HepG2 (cell line): ENCODE data around the gene PCDHB11. TPM values are rescaled to one million over a fixed set of nuclear protein-coding genes. Genes with fewer than 3 reads are reported as not detected.
A peak's percentile ranks its signal among the peaks of the same experiment; 100 is the strongest.
"Not testable (repeated sequence)": the region's sequence is repeated elsewhere in the genome, so short reads cannot be mapped to it uniquely, and the experiment has no call there.

Source experiments
- ATAC-seq: fragments of 200-7000 bp; cut with Tn5 transposase; 3 replicates; pipeline ENCODE4 v1.9.1; 2020; ENCODE audit warnings: mild to moderate bottlenecking, moderate library complexity
- BruUV-seq: library from RNA; stranded (reverse); fragments of 400-500 nt; replicated peaks from 2 replicates; lab custom pipeline; 2021; lab: Mats Ljungman, UMichigan
- CTCF ChIA-PET: fragments of 300-600 bp; formaldehyde crosslinking; extraction: SDS; loops from one replicate; lab custom pipeline; 2021; ENCODE audit warnings: low total read pairs, inconsistent platforms, low intra/inter-chr PET ratio; lab: Yijun Ruan, JAX
- POLR2A ChIA-PET: fragments of 350-600 bp; sonication (Branson Sonifier 250); formaldehyde crosslinking; loops from one replicate; lab custom pipeline; 2020; ENCODE audit warnings: antibody characterized with exemption, inconsistent platforms; lab: Yijun Ruan, JAX
- DNase-seq: peaks from one replicate; pipeline ENCODE4 v3.0.0-alpha.2; 2015; ENCODE audit warnings: low spot score
- FAIRE-seq: peaks from 3 replicates; lab custom pipeline; 2011; peaks lifted over from hg19 to GRCh38; lab: Jason Lieb, UNC
- H2AFZ ChIP-seq: one replicate; pipeline ENCODE4 v1.6.1; 2011; ENCODE audit warnings: low read length, inconsistent platforms
- H3K27ac ChIP-seq: fragments of 300-600 bp; 3 replicates; pipeline ENCODE4 v1.8.0; 2011; ENCODE audit warnings: mixed run types, mild to moderate bottlenecking, mixed read lengths, low read length, inconsistent platforms; ENCODE audit not compliant: insufficient read depth; ENCODE audit errors: extremely low read length
- H3K27me3 ChIP-seq, 2 experiments: fragments of 200-600 bp in 1 of 2; 2 replicates in 1 of 2; 3 replicates in 1 of 2; pipeline versions ENCODE4 v1.6.0 to v1.8.0; 2011; ENCODE audit warnings: low read length in 2 of 2, mild to moderate bottlenecking in 2 of 2, moderate library complexity in 2 of 2, inconsistent platforms in 1 of 2; ENCODE audit not compliant: insufficient read depth in 2 of 2, control insufficient read depth in 1 of 2
- H3K36me3 ChIP-seq, 2 experiments: fragments of 200-600 bp in 1 of 2; replicated peaks in 1 of 2; 2 replicates in 1 of 2; 3 replicates in 1 of 2; pipeline versions ENCODE4 v1.5.1 to v1.8.0; 2011; ENCODE audit warnings: low read length in 2 of 2, inconsistent platforms in 1 of 2; ENCODE audit not compliant: insufficient read depth in 2 of 2, control insufficient read depth in 1 of 2
- H3K4me1 ChIP-seq: 2 replicates; pipeline ENCODE4 v1.5.1; 2012; ENCODE audit warnings: low read length, inconsistent platforms; ENCODE audit not compliant: insufficient read depth
- H3K4me2 ChIP-seq: 2 replicates; pipeline ENCODE4 v1.6.0; 2011; ENCODE audit warnings: low read depth, low read length, inconsistent platforms
- H3K4me3 ChIP-seq, 3 experiments: fragments of 200-600 bp in 1 of 3; sonication (generic), shearing (Covaris generic) in 1 of 3; replicated peaks in 1 of 3; 2 replicates each; pipeline ENCODE4 v1.5.1; 2011 to 2016; ENCODE audit warnings: low read length in 3 of 3, inconsistent platforms in 2 of 3, low read depth in 2 of 3, mild to moderate bottlenecking in 2 of 3, control low read depth in 1 of 3, mixed read lengths in 1 of 3; ENCODE audit not compliant: insufficient read depth in 1 of 3
- H3K79me2 ChIP-seq: one replicate; pipeline ENCODE4 v1.6.1; 2011; ENCODE audit warnings: low read length, inconsistent platforms; ENCODE audit not compliant: insufficient read depth
- H3K9ac ChIP-seq: 2 replicates; pipeline ENCODE4 v1.6.0; 2011; ENCODE audit warnings: mild to moderate bottlenecking, low read depth, low read length, inconsistent platforms; ENCODE audit not compliant: insufficient read depth
- H3K9me3 ChIP-seq: 2 replicates; pipeline ENCODE4 v1.5.1; 2012; ENCODE audit warnings: mild to moderate bottlenecking, low read length
- H4K20me1 ChIP-seq: 2 replicates; pipeline ENCODE4 v1.6.0; 2011; ENCODE audit warnings: inconsistent platforms, mild to moderate bottlenecking, low read length, moderate library complexity; ENCODE audit not compliant: insufficient read depth
- MIER2 ChIP-seq: IDR thresholded peaks from 2 replicates; pipeline ENCODE4 v1.6.1; 2016; ENCODE audit warnings: missing biosample characterization, missing genetic modification reagents
- YY1 ChIP-seq: IDR thresholded peaks from 2 replicates; pipeline ENCODE4 v1.6.1; 2011; ENCODE audit warnings: low read length, low read depth, moderate library complexity, mild to moderate bottlenecking; ENCODE audit not compliant: insufficient read depth, insufficient replicate concordance
- ZFX ChIP-seq: sonication (generic); formaldehyde crosslinking; IDR thresholded peaks from 2 replicates; pipeline ENCODE4 v1.4.0; 2020; ENCODE audit warnings: mild to moderate bottlenecking, low read depth, missing genetic modification reagents, moderate library complexity
- ZZZ3 ChIP-seq: sonication (generic); formaldehyde crosslinking; IDR thresholded peaks from 2 replicates; pipeline ENCODE4 v1.4.0; 2020; ENCODE audit warnings: missing genetic modification reagents, mild to moderate bottlenecking, borderline replicate concordance
- WGBS: methylation state at CpG from one replicate; pipeline ENCODE4 v1.1.6; 2017; ENCODE audit warnings: low lambda C conversion rate; 5-methylcytosine and 5-hydroxymethylcytosine counted together
- in situ Hi-C: cut with HindIII; loops from 2 replicates; pipeline ENCODE4 v1.10.0; 2017; ENCODE audit warnings: low pct_unique_long_range_greater_than_20kb; ENCODE audit not compliant: extremely low pct_ligation_motif_present
- intact Hi-C: fragments of 100-400 bp; cut with micrococcal nuclease; formaldehyde crosslinking; loops from one replicate; pipeline ENCODE4 v1.10.0; 2022; ENCODE audit not compliant: unreplicated experiment
- polyA plus RNA-seq, 8 experiments: library from polyadenylated mRNA; depleted of rRNA in 3 of 8; stranded (reverse) in 7 of 8; unstranded in 1 of 8; fragments of >200 nt; fragmentation: Illumina TruSeq in 4 of 8; extraction: Trizol in 4 of 8; gene quantifications; 2 replicates each; pipeline versions ENCODE4 v1.2.1 to v1.2.3, GENCODE V29; 2011 to 2016; ENCODE audit warnings: low read depth in 4 of 8, missing spikeins in 1 of 8, mixed read lengths in 1 of 8; ENCODE audit not compliant: insufficient read depth in 1 of 8
- total RNA-seq, 5 experiments: library from RNA; depleted of rRNA; stranded (reverse); fragments of >200 nt; fragmentation: Illumina TruSeq; extraction: Trizol; gene quantifications; 2 replicates each; pipeline ENCODE4 v1.2.3, GENCODE V29; 2016; ENCODE audit warnings: low read depth in 1 of 5
- TF ChIP-seq, protein P1 (sequence below): sonication (generic); formaldehyde crosslinking; IDR thresholded peaks from 2 replicates; pipeline ENCODE4 v1.5.0; 2020; ENCODE audit warnings: mild to moderate bottlenecking, missing genetic modification reagents, moderate library complexity
- TF ChIP-seq, protein P2 (sequence below): sonication (generic); formaldehyde crosslinking; IDR thresholded peaks from 2 replicates; pipeline ENCODE4 v1.4.0; 2020; ENCODE audit warnings: mild to moderate bottlenecking, missing genetic modification reagents
- TF ChIP-seq, protein P3 (sequence below): sonication (generic); formaldehyde crosslinking; IDR thresholded peaks from 2 replicates; pipeline ENCODE4 v1.4.0; 2020; ENCODE audit warnings: mild to moderate bottlenecking, missing genetic modification reagents

PCDHB11 gene
- total and polyA plus RNA-seq, 2 of the 13 experiments (the other 11 are each of a cell fraction or from before 2014, with no cell fraction given), result 0.07 TPM; not detected in 1

DNA sequence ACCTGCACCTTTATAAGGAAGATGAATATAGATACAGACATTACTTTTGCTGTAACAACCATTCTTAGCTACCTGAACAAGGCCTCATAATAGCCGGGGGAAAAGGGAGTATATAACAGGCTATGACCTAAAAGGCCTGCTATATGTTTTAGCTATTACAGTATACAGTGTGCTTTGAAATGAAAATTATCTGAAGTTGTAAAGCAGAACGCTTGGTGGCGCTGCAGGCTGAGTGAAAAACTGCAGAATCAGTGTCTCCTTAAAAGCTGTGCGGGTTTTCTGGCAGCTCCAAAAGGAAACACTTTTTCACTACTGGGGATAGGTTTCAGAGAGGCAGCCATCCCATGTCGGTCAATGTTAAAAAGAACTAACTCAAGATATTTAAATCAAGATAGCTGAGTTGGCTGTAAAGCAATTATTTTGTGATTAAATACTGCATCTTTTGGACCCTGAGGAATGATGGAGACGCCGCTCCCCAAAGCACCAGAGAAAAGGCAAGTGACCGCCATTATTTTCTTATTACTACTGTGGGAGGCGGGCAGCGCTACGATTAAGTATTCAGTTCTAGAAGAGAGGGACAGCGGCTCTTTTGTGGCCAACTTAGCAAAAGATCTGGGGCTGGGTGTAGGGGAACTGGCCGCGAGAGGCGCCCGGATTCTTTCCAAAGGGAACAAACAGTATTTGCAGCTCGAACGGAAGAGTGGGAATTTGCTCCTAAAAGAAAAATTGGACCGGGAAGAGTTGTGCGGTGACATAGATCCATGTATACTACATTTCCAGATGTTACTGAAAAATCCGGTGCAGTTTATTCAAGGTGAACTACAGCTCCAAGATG is 43.7 kb upstream of the PCDHB11 start:
- Histone ChIP-seq H3K4me1 (no peaks in the 10 kb centered on the region), H3K9me3 (no peaks in the 10 kb centered on the region; the same call in 1 of the 2 replicates), H3K4me3 (no peak overlapping the region), H4K20me1 (no peaks in the 10 kb centered on the region), H3K79me2 (no peaks in the 10 kb centered on the region), H3K27ac (no peak overlapping the region), H3K36me3 (no peaks in the 10 kb centered on the region), H2AFZ (no peak overlapping the region), H3K27me3 (peaks cover 2 to 10% of the 10 kb centered on the region in 2 experiments; a peak in 2 of 5 replicates), H3K4me2 (no peak overlapping the region), H3K9ac (no peak overlapping the region)
- ChIA-PET POLR2A (no interaction called here), CTCF (no interaction called here)
- TF ChIP-seq, protein P1, sequence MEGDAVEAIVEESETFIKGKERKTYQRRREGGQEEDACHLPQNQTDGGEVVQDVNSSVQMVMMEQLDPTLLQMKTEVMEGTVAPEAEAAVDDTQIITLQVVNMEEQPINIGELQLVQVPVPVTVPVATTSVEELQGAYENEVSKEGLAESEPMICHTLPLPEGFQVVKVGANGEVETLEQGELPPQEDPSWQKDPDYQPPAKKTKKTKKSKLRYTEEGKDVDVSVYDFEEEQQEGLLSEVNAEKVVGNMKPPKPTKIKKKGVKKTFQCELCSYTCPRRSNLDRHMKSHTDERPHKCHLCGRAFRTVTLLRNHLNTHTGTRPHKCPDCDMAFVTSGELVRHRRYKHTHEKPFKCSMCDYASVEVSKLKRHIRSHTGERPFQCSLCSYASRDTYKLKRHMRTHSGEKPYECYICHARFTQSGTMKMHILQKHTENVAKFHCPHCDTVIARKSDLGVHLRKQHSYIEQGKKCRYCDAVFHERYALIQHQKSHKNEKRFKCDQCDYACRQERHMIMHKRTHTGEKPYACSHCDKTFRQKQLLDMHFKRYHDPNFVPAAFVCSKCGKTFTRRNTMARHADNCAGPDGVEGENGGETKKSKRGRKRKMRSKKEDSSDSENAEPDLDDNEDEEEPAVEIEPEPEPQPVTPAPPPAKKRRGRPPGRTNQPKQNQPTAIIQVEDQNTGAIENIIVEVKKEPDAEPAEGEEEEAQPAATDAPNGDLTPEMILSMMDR (CRISPR knock-in tag), result peak; percentile 54
- no peak for TF ChIP-seq YY1
- no peak for TF ChIP-seq ZZZ3 (CRISPR knock-in tag)
- no peak for TF ChIP-seq ZFX
- TF ChIP-seq, protein P2, sequence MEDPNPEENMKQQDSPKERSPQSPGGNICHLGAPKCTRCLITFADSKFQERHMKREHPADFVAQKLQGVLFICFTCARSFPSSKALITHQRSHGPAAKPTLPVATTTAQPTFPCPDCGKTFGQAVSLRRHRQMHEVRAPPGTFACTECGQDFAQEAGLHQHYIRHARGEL (CRISPR knock-in tag), result no peak
- no peak for TF ChIP-seq MIER2 (CRISPR knock-in tag)
- TF ChIP-seq, protein P3, sequence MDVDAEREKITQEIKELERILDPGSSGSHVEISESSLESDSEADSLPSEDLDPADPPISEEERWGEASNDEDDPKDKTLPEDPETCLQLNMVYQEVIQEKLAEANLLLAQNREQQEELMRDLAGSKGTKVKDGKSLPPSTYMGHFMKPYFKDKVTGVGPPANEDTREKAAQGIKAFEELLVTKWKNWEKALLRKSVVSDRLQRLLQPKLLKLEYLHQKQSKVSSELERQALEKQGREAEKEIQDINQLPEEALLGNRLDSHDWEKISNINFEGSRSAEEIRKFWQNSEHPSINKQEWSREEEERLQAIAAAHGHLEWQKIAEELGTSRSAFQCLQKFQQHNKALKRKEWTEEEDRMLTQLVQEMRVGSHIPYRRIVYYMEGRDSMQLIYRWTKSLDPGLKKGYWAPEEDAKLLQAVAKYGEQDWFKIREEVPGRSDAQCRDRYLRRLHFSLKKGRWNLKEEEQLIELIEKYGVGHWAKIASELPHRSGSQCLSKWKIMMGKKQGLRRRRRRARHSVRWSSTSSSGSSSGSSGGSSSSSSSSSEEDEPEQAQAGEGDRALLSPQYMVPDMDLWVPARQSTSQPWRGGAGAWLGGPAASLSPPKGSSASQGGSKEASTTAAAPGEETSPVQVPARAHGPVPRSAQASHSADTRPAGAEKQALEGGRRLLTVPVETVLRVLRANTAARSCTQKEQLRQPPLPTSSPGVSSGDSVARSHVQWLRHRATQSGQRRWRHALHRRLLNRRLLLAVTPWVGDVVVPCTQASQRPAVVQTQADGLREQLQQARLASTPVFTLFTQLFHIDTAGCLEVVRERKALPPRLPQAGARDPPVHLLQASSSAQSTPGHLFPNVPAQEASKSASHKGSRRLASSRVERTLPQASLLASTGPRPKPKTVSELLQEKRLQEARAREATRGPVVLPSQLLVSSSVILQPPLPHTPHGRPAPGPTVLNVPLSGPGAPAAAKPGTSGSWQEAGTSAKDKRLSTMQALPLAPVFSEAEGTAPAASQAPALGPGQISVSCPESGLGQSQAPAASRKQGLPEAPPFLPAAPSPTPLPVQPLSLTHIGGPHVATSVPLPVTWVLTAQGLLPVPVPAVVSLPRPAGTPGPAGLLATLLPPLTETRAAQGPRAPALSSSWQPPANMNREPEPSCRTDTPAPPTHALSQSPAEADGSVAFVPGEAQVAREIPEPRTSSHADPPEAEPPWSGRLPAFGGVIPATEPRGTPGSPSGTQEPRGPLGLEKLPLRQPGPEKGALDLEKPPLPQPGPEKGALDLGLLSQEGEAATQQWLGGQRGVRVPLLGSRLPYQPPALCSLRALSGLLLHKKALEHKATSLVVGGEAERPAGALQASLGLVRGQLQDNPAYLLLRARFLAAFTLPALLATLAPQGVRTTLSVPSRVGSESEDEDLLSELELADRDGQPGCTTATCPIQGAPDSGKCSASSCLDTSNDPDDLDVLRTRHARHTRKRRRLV (CRISPR knock-in tag), result no peak
- 25% methylated on average over 21 of the region's 21 CpGs for WGBS
- no TSS peak for BruUV-seq
- ATAC-seq (peak; percentile 81), FAIRE-seq (no peak), DNase-seq (no peak)
- intact Hi-C loops (no loop called here), in situ Hi-C loops (no loop called here)

DNA sequence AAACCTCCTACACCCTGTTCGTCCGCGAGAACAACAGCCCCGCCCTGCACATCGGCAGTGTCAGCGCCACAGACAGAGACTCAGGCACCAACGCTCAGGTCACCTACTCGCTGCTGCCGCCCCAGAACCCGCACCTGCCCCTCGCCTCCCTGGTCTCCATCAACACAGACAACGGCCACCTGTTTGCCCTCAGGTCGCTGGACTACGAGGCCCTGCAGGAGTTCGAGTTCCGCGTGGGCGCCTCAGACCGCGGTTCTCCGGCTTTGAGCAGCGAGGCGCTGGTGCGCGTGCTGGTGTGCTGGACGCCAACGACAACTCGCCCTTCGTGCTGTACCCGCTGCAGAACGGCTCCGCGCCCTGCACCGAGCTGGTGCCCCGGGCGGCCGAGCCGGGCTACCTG is 42.1 kb upstream of the PCDHB11 start:
- H2AFZ ChIP-seq, POLR2A ChIA-PET, CTCF ChIA-PET: not testable (repeated sequence)

More for the DNA sequence above, 42.1 kb upstream of the PCDHB11 start:
- DNase-seq, in situ Hi-C loops, H3K4me3 ChIP-seq, H3K27ac ChIP-seq, H3K9me3 ChIP-seq, H3K4me1 ChIP-seq, H4K20me1 ChIP-seq, FAIRE-seq, H3K9ac ChIP-seq, intact Hi-C loops, H3K4me2 ChIP-seq, H3K36me3 ChIP-seq, H3K79me2 ChIP-seq, H3K27me3 ChIP-seq, ATAC-seq, BruUV-seq: not testable (repeated sequence)
- 81% methylated on average over 14 of the region's 38 CpGs for WGBS
